HEK293 (cell line): ENCODE results near the gene NOL4L.

Source experiments
- EGR2 ChIP-seq: fragments of 450-650 bp; formaldehyde crosslinking; IDR thresholded peaks from 2 replicates; pipeline ENCODE4 v1.5.1; 2016; ENCODE audit warnings: low read depth, missing biosample characterization, missing genetic modification characterization
- GFI1B ChIP-seq: fragments of 450-650 bp; formaldehyde crosslinking; IDR thresholded peaks from 2 replicates; pipeline ENCODE4 v1.5.1; 2016; ENCODE audit warnings: missing biosample characterization, missing genetic modification characterization
- HOXD13 ChIP-seq: sonication (generic); formaldehyde crosslinking; IDR thresholded peaks from 2 replicates; pipeline ENCODE4 v1.8.0; 2022; ENCODE audit warnings: missing genetic modification reagents, borderline replicate concordance
- IKZF3 ChIP-seq: fragments of 450-650 bp; IDR thresholded peaks from 2 replicates; pipeline ENCODE4 v1.5.0; 2018; ENCODE audit warnings: missing biosample characterization, mild to moderate bottlenecking, missing genetic modification characterization, moderate library complexity
- KLF1 ChIP-seq: fragments of 450-650 bp; formaldehyde crosslinking; IDR thresholded peaks from 2 replicates; pipeline ENCODE4 v1.5.1; 2016; ENCODE audit warnings: missing biosample characterization, missing genetic modification characterization
- KLF7 ChIP-seq: fragments of 450-650 bp; formaldehyde crosslinking; IDR thresholded peaks from 2 replicates; pipeline ENCODE4 v1.5.1; 2016; ENCODE audit warnings: missing biosample characterization, missing genetic modification characterization, borderline replicate concordance
- PRDM10 ChIP-seq: fragments of 450-650 bp; formaldehyde crosslinking; IDR thresholded peaks from 2 replicates; pipeline ENCODE4 v1.5.1; 2016; ENCODE audit warnings: missing biosample characterization, missing genetic modification characterization
- REPIN1 ChIP-seq: fragments of 450-650 bp; formaldehyde crosslinking; IDR thresholded peaks from 2 replicates; pipeline ENCODE4 v1.5.1; 2017; ENCODE audit warnings: missing biosample characterization, missing genetic modification characterization, low read depth
- SALL2 ChIP-seq: fragments of 450-650 bp; formaldehyde crosslinking; IDR thresholded peaks from 2 replicates; pipeline ENCODE4 v1.5.0; 2017; ENCODE audit warnings: missing biosample characterization, mild to moderate bottlenecking, missing genetic modification characterization, borderline replicate concordance
- SCRT2 ChIP-seq: fragments of 450-650 bp; formaldehyde crosslinking; IDR thresholded peaks from 2 replicates; pipeline ENCODE4 v1.5.1; 2016; ENCODE audit warnings: missing biosample characterization, missing genetic modification characterization
- YY2 ChIP-seq: fragments of 450-650 bp; formaldehyde crosslinking; IDR thresholded peaks from 2 replicates; pipeline ENCODE4 v1.5.1; 2016; ENCODE audit warnings: missing biosample characterization, missing genetic modification characterization
- ZBTB48 ChIP-seq: fragments of 450-650 bp; formaldehyde crosslinking; IDR thresholded peaks from 2 replicates; pipeline ENCODE4 v1.5.1; 2016; ENCODE audit warnings: missing biosample characterization, missing genetic modification characterization
- ZNF138 ChIP-seq: fragments of 450-650 bp; formaldehyde crosslinking; IDR thresholded peaks from 2 replicates; pipeline ENCODE4 v1.5.1; 2016; ENCODE audit warnings: missing biosample characterization, missing genetic modification characterization, borderline replicate concordance
- ZNF202 ChIP-seq: fragments of 450-650 bp; formaldehyde crosslinking; IDR thresholded peaks from 2 replicates; pipeline ENCODE4 v1.5.1; 2016; ENCODE audit warnings: missing biosample characterization, missing genetic modification characterization, borderline replicate concordance
- ZNF221 ChIP-seq: fragments of 450-650 bp; formaldehyde crosslinking; IDR thresholded peaks from 2 replicates; pipeline ENCODE4 v1.5.1; 2017; ENCODE audit warnings: missing biosample characterization, missing genetic modification characterization, borderline replicate concordance
- ZNF24 ChIP-seq: fragments of 450-650 bp; formaldehyde crosslinking; IDR thresholded peaks from 2 replicates; pipeline ENCODE4 v1.5.1; 2016; ENCODE audit warnings: missing biosample characterization, missing genetic modification characterization
- ZNF266 ChIP-seq: fragments of 450-650 bp; formaldehyde crosslinking; IDR thresholded peaks from 2 replicates; pipeline ENCODE4 v1.5.1; 2016; ENCODE audit warnings: missing biosample characterization, missing genetic modification characterization, low read depth
- ZNF354C ChIP-seq: fragments of 450-650 bp; formaldehyde crosslinking; IDR thresholded peaks from 2 replicates; pipeline ENCODE4 v1.5.1; 2016; ENCODE audit warnings: missing biosample characterization, missing genetic modification characterization, low read depth, borderline replicate concordance
- ZNF433 ChIP-seq: fragments of 450-650 bp; formaldehyde crosslinking; IDR thresholded peaks from 2 replicates; pipeline ENCODE4 v1.5.1; 2016; ENCODE audit warnings: missing biosample characterization, missing genetic modification characterization, low read depth
- ZNF521 ChIP-seq: fragments of 450-650 bp; formaldehyde crosslinking; IDR thresholded peaks from 2 replicates; pipeline ENCODE4 v1.5.1; 2017; ENCODE audit warnings: missing biosample characterization, mild to moderate bottlenecking, missing genetic modification characterization
- ZNF571 ChIP-seq: fragments of 450-650 bp; formaldehyde crosslinking; IDR thresholded peaks from 2 replicates; pipeline ENCODE4 v1.5.0; 2017; ENCODE audit warnings: missing biosample characterization, missing genetic modification characterization
- ZNF624 ChIP-seq: fragments of 450-650 bp; formaldehyde crosslinking; IDR thresholded peaks from 2 replicates; pipeline ENCODE4 v1.5.1; 2017; ENCODE audit warnings: missing biosample characterization, missing genetic modification characterization
- ZNF629 ChIP-seq: fragments of 450-650 bp; formaldehyde crosslinking; IDR thresholded peaks from 2 replicates; pipeline ENCODE4 v1.5.1; 2017; ENCODE audit warnings: missing biosample characterization, missing genetic modification characterization
- ZNF664 ChIP-seq: fragments of 450-650 bp; formaldehyde crosslinking; IDR thresholded peaks from 2 replicates; pipeline ENCODE4 v1.5.1; 2016; ENCODE audit warnings: missing biosample characterization, missing genetic modification characterization
- ZNF843 ChIP-seq: fragments of 450-650 bp; formaldehyde crosslinking; IDR thresholded peaks from 2 replicates; pipeline ENCODE4 v1.5.1; 2016; ENCODE audit warnings: missing biosample characterization, missing genetic modification characterization
- ZSCAN18 ChIP-seq: fragments of 450-650 bp; formaldehyde crosslinking; IDR thresholded peaks from 2 replicates; pipeline ENCODE4 v1.5.1; 2016; ENCODE audit warnings: missing biosample characterization, missing genetic modification characterization
- TF ChIP-seq, protein P1 (sequence below): fragments of 450-650 bp; formaldehyde crosslinking; IDR thresholded peaks from 2 replicates; pipeline ENCODE4 v1.5.1; 2016; ENCODE audit warnings: missing biosample characterization, missing genetic modification characterization
- TF ChIP-seq, protein P2 (sequence below): fragments of 450-650 bp; formaldehyde crosslinking; IDR thresholded peaks from 2 replicates; pipeline ENCODE4 v1.5.1; 2016; ENCODE audit warnings: missing biosample characterization, missing genetic modification characterization

NOL4L gene

GRCh38 chr20:32483351-32484224 is 101.5 kb downstream of the NOL4L start (continued):
- TF ChIP-seq, protein P1, sequence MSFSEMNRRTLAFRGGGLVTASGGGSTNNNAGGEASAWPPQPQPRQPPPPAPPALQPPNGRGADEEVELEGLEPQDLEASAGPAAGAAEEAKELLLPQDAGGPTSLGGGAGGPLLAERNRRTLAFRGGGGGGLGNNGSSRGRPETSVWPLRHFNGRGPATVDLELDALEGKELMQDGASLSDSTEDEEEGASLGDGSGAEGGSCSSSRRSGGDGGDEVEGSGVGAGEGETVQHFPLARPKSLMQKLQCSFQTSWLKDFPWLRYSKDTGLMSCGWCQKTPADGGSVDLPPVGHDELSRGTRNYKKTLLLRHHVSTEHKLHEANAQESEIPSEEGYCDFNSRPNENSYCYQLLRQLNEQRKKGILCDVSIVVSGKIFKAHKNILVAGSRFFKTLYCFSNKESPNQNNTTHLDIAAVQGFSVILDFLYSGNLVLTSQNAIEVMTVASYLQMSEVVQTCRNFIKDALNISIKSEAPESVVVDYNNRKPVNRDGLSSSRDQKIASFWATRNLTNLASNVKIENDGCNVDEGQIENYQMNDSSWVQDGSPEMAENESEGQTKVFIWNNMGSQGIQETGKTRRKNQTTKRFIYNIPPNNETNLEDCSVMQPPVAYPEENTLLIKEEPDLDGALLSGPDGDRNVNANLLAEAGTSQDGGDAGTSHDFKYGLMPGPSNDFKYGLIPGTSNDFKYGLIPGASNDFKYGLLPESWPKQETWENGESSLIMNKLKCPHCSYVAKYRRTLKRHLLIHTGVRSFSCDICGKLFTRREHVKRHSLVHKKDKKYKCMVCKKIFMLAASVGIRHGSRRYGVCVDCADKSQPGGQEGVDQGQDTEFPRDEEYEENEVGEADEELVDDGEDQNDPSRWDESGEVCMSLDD (tag by site-specific recombination), result peak; percentile 93
- peak; percentile 38 for TF ChIP-seq KLF1 (tag by site-specific recombination)
- TF ChIP-seq EGR2 (tag by site-specific recombination), result no peak; the same call in 1 of the 2 replicates
- no peak for TF ChIP-seq GFI1B
- TF ChIP-seq ZNF571 (tag by site-specific recombination), result no peak
- no peak for TF ChIP-seq KLF7 (tag by site-specific recombination)
- TF ChIP-seq ZNF221 (tag by site-specific recombination), result no peak
- no peak for TF ChIP-seq ZNF138 (tag by site-specific recombination)
- no peak for TF ChIP-seq SALL2 (tag by site-specific recombination)
- TF ChIP-seq ZNF433 (tag by site-specific recombination), result no peak
- TF ChIP-seq ZNF521 (tag by site-specific recombination), result no peak
- TF ChIP-seq ZNF624 (tag by site-specific recombination), result no peak
- TF ChIP-seq, protein P2, sequence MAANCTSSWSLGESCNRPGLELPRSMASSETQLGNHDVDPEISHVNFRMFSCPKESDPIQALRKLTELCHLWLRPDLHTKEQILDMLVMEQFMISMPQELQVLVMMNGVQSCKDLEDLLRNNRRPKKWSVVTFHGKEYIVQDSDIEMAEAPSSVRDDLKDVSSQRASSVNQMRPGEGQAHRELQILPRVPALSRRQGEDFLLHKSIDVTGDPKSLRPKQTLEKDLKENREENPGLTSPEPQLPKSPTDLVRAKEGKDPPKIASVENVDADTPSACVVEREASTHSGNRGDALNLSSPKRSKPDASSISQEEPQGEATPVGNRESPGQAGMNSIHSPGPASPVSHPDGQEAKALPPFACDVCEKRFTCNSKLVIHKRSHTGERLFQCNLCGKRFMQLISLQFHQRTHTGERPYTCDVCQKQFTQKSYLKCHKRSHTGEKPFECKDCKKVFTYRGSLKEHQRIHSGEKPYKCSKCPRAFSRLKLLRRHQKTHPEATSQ (tag by site-specific recombination), result no peak
- peak; percentile 35; the same call in 1 of the 2 replicates for TF ChIP-seq ZNF629 (tag by site-specific recombination)
- peak; percentile 74; the same call in 1 of the 2 replicates for TF ChIP-seq IKZF3 (tag by site-specific recombination)
- TF ChIP-seq REPIN1 (tag by site-specific recombination), result no peak
- peak; percentile 45; the same call in 1 of the 2 replicates for TF ChIP-seq ZNF843 (tag by site-specific recombination)
- no peak for TF ChIP-seq YY2
- TF ChIP-seq PRDM10 (tag by site-specific recombination), result peak; percentile 37
- TF ChIP-seq ZNF266 (tag by site-specific recombination), result no peak
- TF ChIP-seq SCRT2 (tag by site-specific recombination), result no peak
- TF ChIP-seq ZSCAN18 (tag by site-specific recombination), result no peak
- TF ChIP-seq ZBTB48 (tag by site-specific recombination), result peak; percentile 60; the same call in 1 of the 2 replicates
- no peak for TF ChIP-seq ZNF202 (tag by site-specific recombination)
- 0 out of 2 replicates have a peak, but pooled peaks have one; percentile 42 for TF ChIP-seq ZNF24
- TF ChIP-seq ZNF354C (tag by site-specific recombination), result no peak
- no peak for TF ChIP-seq ZNF664 (tag by site-specific recombination)
- TF ChIP-seq HOXD13, result no peak
